K562 (cell line): Measurements from ENCODE around the gene PLCB3. TPM values are rescaled to one million over a fixed set of nuclear protein-coding genes. Genes with fewer than 3 reads are reported as not detected.

Experiments
- ESRRB ChIP-seq: fragments of 250-450 bp; sonication (Bioruptor Pico); IDR thresholded peaks from 2 replicates; pipeline ENCODE4 v1.5.0; 2020; ENCODE audit warnings: mild to moderate bottlenecking, moderate library complexity, borderline replicate concordance
- ZNF431 ChIP-seq: sonication (generic); formaldehyde crosslinking; IDR thresholded peaks from 2 replicates; pipeline ENCODE4 v1.8.0; 2022; ENCODE audit warnings: mild to moderate bottlenecking, missing genetic modification reagents
- ZNF583 ChIP-seq: fragments of 250-450 bp; sonication (Bioruptor Pico); IDR thresholded peaks from 2 replicates; pipeline ENCODE4 v1.4.0; 2020
- polyA plus RNA-seq, 8 experiments: library from polyadenylated mRNA; depleted of rRNA in 4 of 8; stranded (reverse) in 5 of 8; unstranded in 3 of 8; fragments of >200 nt; fragmentation: Nextera tagmentation in 2 of 8; fragmentation: Illumina TruSeq in 1 of 8; extraction: Ambion mirVana in 2 of 8; extraction: Trizol in 1 of 8; gene quantifications; 2 replicates each; pipeline versions ENCODE4 v1.2.1 to v1.2.3, GENCODE V29; 2011 to 2014; ENCODE audit warnings: inconsistent platforms in 1 of 8, missing spikeins in 1 of 8
- total RNA-seq, 7 experiments: library from RNA; depleted of rRNA in 6 of 7; stranded (reverse); fragments of >200 nt in 6 of 7; fragmentation: Illumina TruSeq in 2 of 7; extraction: Trizol in 2 of 7; gene quantifications; 2 replicates each; pipeline versions ENCODE4 v1.2.1 to v1.2.3, GENCODE V29; 2011 to 2021; ENCODE audit warnings: low replicate concordance in 1 of 7
- TF ChIP-seq, protein P1 (sequence below): fragments of 450-650 bp; IDR thresholded peaks from 2 replicates; pipeline ENCODE4 v1.6.1; 2016; ENCODE audit warnings: mild to moderate bottlenecking, moderate library complexity
- TF ChIP-seq, protein P2 (sequence below), 2 experiments: fragments of 450-650 bp in 1 of 2; sonication (generic) in 1 of 2; formaldehyde crosslinking in 1 of 2; IDR thresholded peaks; 2 replicates each; pipeline versions ENCODE4 v1.7.1 to v1.9.0; 2016 to 2022; ENCODE audit warnings: inconsistent platforms in 1 of 2, mild to moderate bottlenecking in 1 of 2, missing genetic modification reagents in 1 of 2

PLCB3 gene
- total and polyA plus RNA-seq, 9 of the 15 experiments (the other 6 are each of a cell fraction or from before 2014, with no cell fraction given): 0.31 to 44.8 (median 14.6) TPM

DNA sequence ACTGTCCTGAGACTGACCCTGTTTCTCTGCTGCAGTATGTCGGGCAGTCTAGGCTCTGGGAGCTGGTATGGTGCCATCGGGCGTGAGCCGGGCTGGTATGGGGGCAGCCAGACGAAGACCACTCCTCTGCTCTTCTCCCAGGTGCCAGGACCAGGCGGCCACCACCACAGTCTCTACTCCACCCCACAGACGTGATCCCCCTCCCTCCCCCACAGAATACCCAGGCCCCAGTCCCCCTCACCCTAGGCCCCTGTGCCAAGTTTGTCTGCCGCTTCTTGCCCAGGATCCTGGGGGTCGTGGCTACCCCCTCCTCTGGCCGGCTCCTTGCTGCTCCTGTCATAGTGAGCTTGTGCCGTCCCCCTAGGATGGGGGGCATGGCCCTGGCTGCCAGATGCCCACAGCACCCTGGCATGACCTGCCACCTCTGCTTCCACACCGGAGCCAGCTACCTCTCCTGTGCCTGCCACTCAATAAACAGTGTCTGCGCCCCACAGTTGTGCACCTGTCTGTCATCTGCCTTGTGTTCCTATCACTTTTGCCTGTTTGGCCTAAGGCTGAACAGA lies 37.8 kb downstream of the PLCB3 start (continued):
- TF ChIP-seq, protein P1, sequence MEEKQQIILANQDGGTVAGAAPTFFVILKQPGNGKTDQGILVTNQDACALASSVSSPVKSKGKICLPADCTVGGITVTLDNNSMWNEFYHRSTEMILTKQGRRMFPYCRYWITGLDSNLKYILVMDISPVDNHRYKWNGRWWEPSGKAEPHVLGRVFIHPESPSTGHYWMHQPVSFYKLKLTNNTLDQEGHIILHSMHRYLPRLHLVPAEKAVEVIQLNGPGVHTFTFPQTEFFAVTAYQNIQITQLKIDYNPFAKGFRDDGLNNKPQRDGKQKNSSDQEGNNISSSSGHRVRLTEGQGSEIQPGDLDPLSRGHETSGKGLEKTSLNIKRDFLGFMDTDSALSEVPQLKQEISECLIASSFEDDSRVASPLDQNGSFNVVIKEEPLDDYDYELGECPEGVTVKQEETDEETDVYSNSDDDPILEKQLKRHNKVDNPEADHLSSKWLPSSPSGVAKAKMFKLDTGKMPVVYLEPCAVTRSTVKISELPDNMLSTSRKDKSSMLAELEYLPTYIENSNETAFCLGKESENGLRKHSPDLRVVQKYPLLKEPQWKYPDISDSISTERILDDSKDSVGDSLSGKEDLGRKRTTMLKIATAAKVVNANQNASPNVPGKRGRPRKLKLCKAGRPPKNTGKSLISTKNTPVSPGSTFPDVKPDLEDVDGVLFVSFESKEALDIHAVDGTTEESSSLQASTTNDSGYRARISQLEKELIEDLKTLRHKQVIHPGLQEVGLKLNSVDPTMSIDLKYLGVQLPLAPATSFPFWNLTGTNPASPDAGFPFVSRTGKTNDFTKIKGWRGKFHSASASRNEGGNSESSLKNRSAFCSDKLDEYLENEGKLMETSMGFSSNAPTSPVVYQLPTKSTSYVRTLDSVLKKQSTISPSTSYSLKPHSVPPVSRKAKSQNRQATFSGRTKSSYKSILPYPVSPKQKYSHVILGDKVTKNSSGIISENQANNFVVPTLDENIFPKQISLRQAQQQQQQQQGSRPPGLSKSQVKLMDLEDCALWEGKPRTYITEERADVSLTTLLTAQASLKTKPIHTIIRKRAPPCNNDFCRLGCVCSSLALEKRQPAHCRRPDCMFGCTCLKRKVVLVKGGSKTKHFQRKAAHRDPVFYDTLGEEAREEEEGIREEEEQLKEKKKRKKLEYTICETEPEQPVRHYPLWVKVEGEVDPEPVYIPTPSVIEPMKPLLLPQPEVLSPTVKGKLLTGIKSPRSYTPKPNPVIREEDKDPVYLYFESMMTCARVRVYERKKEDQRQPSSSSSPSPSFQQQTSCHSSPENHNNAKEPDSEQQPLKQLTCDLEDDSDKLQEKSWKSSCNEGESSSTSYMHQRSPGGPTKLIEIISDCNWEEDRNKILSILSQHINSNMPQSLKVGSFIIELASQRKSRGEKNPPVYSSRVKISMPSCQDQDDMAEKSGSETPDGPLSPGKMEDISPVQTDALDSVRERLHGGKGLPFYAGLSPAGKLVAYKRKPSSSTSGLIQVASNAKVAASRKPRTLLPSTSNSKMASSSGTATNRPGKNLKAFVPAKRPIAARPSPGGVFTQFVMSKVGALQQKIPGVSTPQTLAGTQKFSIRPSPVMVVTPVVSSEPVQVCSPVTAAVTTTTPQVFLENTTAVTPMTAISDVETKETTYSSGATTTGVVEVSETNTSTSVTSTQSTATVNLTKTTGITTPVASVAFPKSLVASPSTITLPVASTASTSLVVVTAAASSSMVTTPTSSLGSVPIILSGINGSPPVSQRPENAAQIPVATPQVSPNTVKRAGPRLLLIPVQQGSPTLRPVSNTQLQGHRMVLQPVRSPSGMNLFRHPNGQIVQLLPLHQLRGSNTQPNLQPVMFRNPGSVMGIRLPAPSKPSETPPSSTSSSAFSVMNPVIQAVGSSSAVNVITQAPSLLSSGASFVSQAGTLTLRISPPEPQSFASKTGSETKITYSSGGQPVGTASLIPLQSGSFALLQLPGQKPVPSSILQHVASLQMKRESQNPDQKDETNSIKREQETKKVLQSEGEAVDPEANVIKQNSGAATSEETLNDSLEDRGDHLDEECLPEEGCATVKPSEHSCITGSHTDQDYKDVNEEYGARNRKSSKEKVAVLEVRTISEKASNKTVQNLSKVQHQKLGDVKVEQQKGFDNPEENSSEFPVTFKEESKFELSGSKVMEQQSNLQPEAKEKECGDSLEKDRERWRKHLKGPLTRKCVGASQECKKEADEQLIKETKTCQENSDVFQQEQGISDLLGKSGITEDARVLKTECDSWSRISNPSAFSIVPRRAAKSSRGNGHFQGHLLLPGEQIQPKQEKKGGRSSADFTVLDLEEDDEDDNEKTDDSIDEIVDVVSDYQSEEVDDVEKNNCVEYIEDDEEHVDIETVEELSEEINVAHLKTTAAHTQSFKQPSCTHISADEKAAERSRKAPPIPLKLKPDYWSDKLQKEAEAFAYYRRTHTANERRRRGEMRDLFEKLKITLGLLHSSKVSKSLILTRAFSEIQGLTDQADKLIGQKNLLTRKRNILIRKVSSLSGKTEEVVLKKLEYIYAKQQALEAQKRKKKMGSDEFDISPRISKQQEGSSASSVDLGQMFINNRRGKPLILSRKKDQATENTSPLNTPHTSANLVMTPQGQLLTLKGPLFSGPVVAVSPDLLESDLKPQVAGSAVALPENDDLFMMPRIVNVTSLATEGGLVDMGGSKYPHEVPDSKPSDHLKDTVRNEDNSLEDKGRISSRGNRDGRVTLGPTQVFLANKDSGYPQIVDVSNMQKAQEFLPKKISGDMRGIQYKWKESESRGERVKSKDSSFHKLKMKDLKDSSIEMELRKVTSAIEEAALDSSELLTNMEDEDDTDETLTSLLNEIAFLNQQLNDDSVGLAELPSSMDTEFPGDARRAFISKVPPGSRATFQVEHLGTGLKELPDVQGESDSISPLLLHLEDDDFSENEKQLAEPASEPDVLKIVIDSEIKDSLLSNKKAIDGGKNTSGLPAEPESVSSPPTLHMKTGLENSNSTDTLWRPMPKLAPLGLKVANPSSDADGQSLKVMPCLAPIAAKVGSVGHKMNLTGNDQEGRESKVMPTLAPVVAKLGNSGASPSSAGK: no peak
- no peak for TF ChIP-seq ESRRB (CRISPR knock-in tag)
- TF ChIP-seq, protein P2, sequence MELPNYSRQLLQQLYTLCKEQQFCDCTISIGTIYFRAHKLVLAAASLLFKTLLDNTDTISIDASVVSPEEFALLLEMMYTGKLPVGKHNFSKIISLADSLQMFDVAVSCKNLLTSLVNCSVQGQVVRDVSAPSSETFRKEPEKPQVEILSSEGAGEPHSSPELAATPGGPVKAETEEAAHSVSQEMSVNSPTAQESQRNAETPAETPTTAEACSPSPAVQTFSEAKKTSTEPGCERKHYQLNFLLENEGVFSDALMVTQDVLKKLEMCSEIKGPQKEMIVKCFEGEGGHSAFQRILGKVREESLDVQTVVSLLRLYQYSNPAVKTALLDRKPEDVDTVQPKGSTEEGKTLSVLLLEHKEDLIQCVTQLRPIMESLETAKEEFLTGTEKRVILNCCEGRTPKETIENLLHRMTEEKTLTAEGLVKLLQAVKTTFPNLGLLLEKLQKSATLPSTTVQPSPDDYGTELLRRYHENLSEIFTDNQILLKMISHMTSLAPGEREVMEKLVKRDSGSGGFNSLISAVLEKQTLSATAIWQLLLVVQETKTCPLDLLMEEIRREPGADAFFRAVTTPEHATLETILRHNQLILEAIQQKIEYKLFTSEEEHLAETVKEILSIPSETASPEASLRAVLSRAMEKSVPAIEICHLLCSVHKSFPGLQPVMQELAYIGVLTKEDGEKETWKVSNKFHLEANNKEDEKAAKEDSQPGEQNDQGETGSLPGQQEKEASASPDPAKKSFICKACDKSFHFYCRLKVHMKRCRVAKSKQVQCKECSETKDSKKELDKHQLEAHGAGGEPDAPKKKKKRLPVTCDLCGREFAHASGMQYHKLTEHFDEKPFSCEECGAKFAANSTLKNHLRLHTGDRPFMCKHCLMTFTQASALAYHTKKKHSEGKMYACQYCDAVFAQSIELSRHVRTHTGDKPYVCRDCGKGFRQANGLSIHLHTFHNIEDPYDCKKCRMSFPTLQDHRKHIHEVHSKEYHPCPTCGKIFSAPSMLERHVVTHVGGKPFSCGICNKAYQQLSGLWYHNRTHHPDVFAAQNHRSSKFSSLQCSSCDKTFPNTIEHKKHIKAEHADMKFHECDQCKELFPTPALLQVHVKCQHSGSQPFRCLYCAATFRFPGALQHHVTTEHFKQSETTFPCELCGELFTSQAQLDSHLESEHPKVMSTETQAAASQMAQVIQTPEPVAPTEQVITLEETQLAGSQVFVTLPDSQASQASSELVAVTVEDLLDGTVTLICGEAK (IDR thresholded peaks at IDR 0.05): no peak
- TF ChIP-seq, protein P2 (CRISPR knock-in tag; IDR thresholded peaks at IDR 0.05): no peak
- no peak for TF ChIP-seq ZNF583 (CRISPR knock-in tag)
- TF ChIP-seq ZNF431 (CRISPR knock-in tag): no peak
